Measurements from ENCODE around the gene ADAMTS9.

The ADAMTS9 gene

DNA sequence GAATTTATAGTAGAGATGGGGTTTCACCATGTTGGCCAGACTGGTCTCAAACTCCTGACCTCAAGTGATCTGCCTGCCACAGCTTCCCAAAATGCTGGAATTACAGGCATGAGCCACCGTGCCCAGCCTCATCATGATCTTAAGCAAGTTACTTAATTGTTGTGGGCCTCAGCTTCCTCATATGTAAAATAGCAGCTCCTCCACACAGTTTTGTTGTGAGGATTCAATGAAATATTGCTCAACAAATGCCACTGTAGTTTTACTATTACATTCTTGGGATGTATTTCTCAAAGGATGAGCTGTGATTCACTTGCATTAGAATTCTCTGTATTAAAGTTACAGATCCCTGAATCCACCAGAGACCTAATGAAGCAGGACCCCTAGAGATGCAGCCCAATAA is 168.8 kb downstream of the ADAMTS9 start:
- no peak for TF ChIP-seq TEAD4 (IDR thresholded peaks at IDR 0.05)
- no peak for TF ChIP-seq NFIC (IDR thresholded peaks at IDR 0.05)
- no peak for TF ChIP-seq FOXM1 (IDR thresholded peaks at IDR 0.05; ENCODE audit: borderline replicate concordance, low read depth)
- no peak for TF ChIP-seq YY1 (IDR thresholded peaks at IDR 0.05; ENCODE audit: low read depth)
- no peak for TF ChIP-seq TAF1 (IDR thresholded peaks at IDR 0.05; ENCODE audit: low read depth)
- TF ChIP-seq, protein P1, sequence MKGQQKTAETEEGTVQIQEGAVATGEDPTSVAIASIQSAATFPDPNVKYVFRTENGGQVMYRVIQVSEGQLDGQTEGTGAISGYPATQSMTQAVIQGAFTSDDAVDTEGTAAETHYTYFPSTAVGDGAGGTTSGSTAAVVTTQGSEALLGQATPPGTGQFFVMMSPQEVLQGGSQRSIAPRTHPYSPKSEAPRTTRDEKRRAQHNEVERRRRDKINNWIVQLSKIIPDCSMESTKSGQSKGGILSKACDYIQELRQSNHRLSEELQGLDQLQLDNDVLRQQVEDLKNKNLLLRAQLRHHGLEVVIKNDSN (IDR thresholded peaks at IDR 0.05): no peak
- no peak for TF ChIP-seq ZBTB7A (IDR thresholded peaks at IDR 0.05; ENCODE audit: low read depth)
- no peak for TF ChIP-seq EGR1 (IDR thresholded peaks at IDR 0.05)
- TF ChIP-seq CREB1 (IDR thresholded peaks at IDR 0.05; ENCODE audit: low read depth): no peak
- no peak for TF ChIP-seq TCF12 (IDR thresholded peaks at IDR 0.05; ENCODE audit: low read depth)
- TF ChIP-seq, protein P2, sequence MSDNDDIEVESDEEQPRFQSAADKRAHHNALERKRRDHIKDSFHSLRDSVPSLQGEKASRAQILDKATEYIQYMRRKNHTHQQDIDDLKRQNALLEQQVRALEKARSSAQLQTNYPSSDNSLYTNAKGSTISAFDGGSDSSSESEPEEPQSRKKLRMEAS (IDR thresholded peaks at IDR 0.05): no peak

DNA sequence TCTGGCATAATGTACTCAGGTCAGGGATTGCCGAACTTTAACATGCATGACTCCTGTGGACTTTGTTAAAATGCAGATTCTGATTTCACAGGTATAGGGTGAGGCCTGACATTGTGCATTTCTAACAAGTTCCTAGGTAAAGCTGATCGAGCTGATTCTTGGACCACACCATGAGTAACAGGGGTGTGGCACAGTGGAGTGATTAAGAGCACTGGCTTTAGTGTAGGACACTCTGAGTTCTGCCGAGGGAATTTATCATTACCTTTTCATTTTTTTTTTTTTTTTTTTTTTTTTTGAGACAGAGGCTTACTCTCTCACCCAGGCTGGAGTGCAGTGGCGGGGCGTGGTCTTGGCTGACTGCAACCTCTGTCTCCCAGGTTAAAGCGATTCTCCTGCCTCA is 169.3 kb downstream of the ADAMTS9 start:
- TF ChIP-seq REST (IDR thresholded peaks at IDR 0.05; ENCODE audit: low read depth) (no peak), YY1 (IDR thresholded peaks at IDR 0.05; ENCODE audit: low read depth) (no peak), CREB1 (IDR thresholded peaks at IDR 0.05; ENCODE audit: low read depth) (no peak), TEAD4 (IDR thresholded peaks at IDR 0.05) (no peak), FOXM1 (IDR thresholded peaks at IDR 0.05; ENCODE audit: borderline replicate concordance, low read depth) (no peak), ZBTB7A (IDR thresholded peaks at IDR 0.05; ENCODE audit: low read depth) (no peak)
- TF ChIP-seq, protein P2 (IDR thresholded peaks at IDR 0.05): no peak
- TF ChIP-seq, protein P1 (IDR thresholded peaks at IDR 0.05): no peak

DNA sequence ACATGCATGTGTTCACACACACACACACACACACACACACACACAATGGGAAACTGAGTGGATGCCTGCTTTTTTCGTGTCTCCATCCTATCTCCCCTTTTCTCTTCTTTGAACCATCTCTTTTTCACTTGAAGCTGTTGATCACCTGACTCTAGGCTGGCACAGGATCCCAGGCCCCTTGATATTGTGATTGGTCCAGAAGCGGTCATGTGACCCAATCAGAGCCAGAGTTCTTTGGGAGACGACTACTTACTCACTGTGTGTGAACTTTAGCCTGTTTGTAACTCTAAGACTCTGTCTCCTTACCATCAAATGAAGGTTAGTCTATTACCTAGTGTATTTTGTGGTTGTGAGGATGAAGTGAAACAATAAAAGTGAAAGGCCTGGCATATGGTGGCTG is 172.9 kb downstream of the ADAMTS9 start:
- TF ChIP-seq TEAD4 (IDR thresholded peaks at IDR 0.05): no peak
- TF ChIP-seq, protein P1 (IDR thresholded peaks at IDR 0.05): peak; percentile 63

GRCh38 chr3:64509206-64509605 is 178.6 kb downstream of the ADAMTS9 start:
- TF ChIP-seq ZBTB7A (IDR thresholded peaks at IDR 0.05; ENCODE audit: low read depth): no peak
- no peak for TF ChIP-seq NFIC (IDR thresholded peaks at IDR 0.05)
- TF ChIP-seq FOXM1 (IDR thresholded peaks at IDR 0.05; ENCODE audit: borderline replicate concordance, low read depth): no peak
- no peak for TF ChIP-seq EP300 (IDR thresholded peaks at IDR 0.05; ENCODE audit: borderline replicate concordance)
- TF ChIP-seq, protein P2 (IDR thresholded peaks at IDR 0.05): no peak
- no peak for TF ChIP-seq YY1 (IDR thresholded peaks at IDR 0.05; ENCODE audit: low read depth)
- TF ChIP-seq TEAD4 (IDR thresholded peaks at IDR 0.05): no peak
- no peak for TF ChIP-seq REST (IDR thresholded peaks at IDR 0.05; ENCODE audit: low read depth)
- no peak for TF ChIP-seq TCF12 (IDR thresholded peaks at IDR 0.05; ENCODE audit: low read depth)

GRCh38 chr3:64508140-64508539 is 179.7 kb downstream of the ADAMTS9 start:
- TF ChIP-seq RAD21 (IDR thresholded peaks at IDR 0.05; ENCODE audit: low read depth): no peak
- no peak for TF ChIP-seq NFIC (IDR thresholded peaks at IDR 0.05)
- TF ChIP-seq, protein P2 (IDR thresholded peaks at IDR 0.05): peak; percentile 20; the same call in 1 of the 2 replicates
- TF ChIP-seq TEAD4 (IDR thresholded peaks at IDR 0.05): no peak
- TF ChIP-seq YY1 (IDR thresholded peaks at IDR 0.05; ENCODE audit: low read depth): no peak
- TF ChIP-seq CEBPB (IDR thresholded peaks at IDR 0.05): peak; percentile 97
- TF ChIP-seq REST (IDR thresholded peaks at IDR 0.05; ENCODE audit: low read depth): no peak
- TF ChIP-seq, protein P1 (IDR thresholded peaks at IDR 0.05): no peak

Measured in Ishikawa (cell line).